HepG2 (cell line): ENCODE data around the gene ANAPC2. TPM values are rescaled to one million over a fixed set of nuclear protein-coding genes. Genes with fewer than 3 reads are reported as not detected.

Experiments used
- ELF3 ChIP-seq: IDR thresholded peaks from 2 replicates; pipeline ENCODE4 v1.6.1; 2016; ENCODE audit warnings: missing genetic modification reagents, missing compliant biosample characterization
- FOXO4 ChIP-seq: sonication (generic); formaldehyde crosslinking; conservative IDR thresholded peaks from 2 replicates; pipeline ENCODE4 v1.8.1; 2023; ENCODE audit warnings: missing genetic modification reagents
- FOXP1 ChIP-seq, 2 experiments: fragments of 450-650 bp in 1 of 2; IDR thresholded peaks; 2 replicates each; pipeline ENCODE4 v1.6.1; 2017 to 2018; ENCODE audit warnings: antibody characterized with exemption in 1 of 2
- GABPB1 ChIP-seq: IDR thresholded peaks from 2 replicates; pipeline ENCODE4 v1.6.1; 2016; ENCODE audit warnings: mild to moderate bottlenecking, missing genetic modification reagents, moderate library complexity, missing compliant biosample characterization
- HIC2 ChIP-seq: sonication (generic); formaldehyde crosslinking; IDR thresholded peaks from 2 replicates; pipeline ENCODE4 v1.9.0; 2022; ENCODE audit warnings: low read depth, missing genetic modification reagents
- IKZF4 ChIP-seq: sonication (generic); formaldehyde crosslinking; IDR thresholded peaks from 2 replicates; pipeline ENCODE4 v1.5.1; 2020; ENCODE audit warnings: borderline replicate concordance, mild to moderate bottlenecking, low read depth, missing genetic modification reagents; ENCODE audit errors: not compliant biosample characterization
- POLR2G ChIP-seq: fragments of 200-400 bp; formaldehyde crosslinking; IDR thresholded peaks from 2 replicates; pipeline ENCODE4 v1.6.1; 2018; ENCODE audit warnings: mild to moderate bottlenecking, low read depth, low read length, moderate library complexity
- PREB ChIP-seq: sonication (generic); formaldehyde crosslinking; IDR thresholded peaks from 2 replicates; pipeline ENCODE4 v1.4.0; 2020; ENCODE audit warnings: missing genetic modification reagents
- REL ChIP-seq: sonication (generic); formaldehyde crosslinking; conservative IDR thresholded peaks from 2 replicates; pipeline ENCODE4 v1.8.0; 2022; ENCODE audit warnings: mild to moderate bottlenecking, missing genetic modification reagents, moderate library complexity
- SALL2 ChIP-seq: sonication (generic); formaldehyde crosslinking; IDR thresholded peaks from 2 replicates; pipeline ENCODE4 v1.8.1; 2023; ENCODE audit warnings: mild to moderate bottlenecking, missing genetic modification reagents, inconsistent platforms
- YY1 ChIP-seq: IDR thresholded peaks from 2 replicates; pipeline ENCODE4 v1.6.1; 2011; ENCODE audit warnings: low read length, low read depth, moderate library complexity, mild to moderate bottlenecking; ENCODE audit not compliant: insufficient read depth, insufficient replicate concordance
- ZBTB39 ChIP-seq: sonication (generic); formaldehyde crosslinking; IDR thresholded peaks from 2 replicates; pipeline ENCODE4 v1.5.0; 2020; ENCODE audit warnings: missing genetic modification reagents
- ZFP90 ChIP-seq: sonication (generic); formaldehyde crosslinking; IDR thresholded peaks from 2 replicates; pipeline ENCODE4 v1.8.0; 2022; ENCODE audit warnings: missing genetic modification reagents, mild to moderate bottlenecking, inconsistent platforms, borderline replicate concordance
- ZFYVE20 ChIP-seq: sonication (generic); formaldehyde crosslinking; IDR thresholded peaks from 2 replicates; pipeline ENCODE4 v1.8.0; 2023; ENCODE audit warnings: low read depth, mild to moderate bottlenecking, moderate library complexity, missing genetic modification reagents, borderline replicate concordance
- ZIK1 ChIP-seq: sonication (generic); formaldehyde crosslinking; IDR thresholded peaks from 2 replicates; pipeline ENCODE4 v1.5.0; 2020; ENCODE audit warnings: mild to moderate bottlenecking, low read depth, missing genetic modification reagents, borderline replicate concordance
- ZNF574 ChIP-seq: sonication (generic); formaldehyde crosslinking; IDR thresholded peaks from 2 replicates; pipeline ENCODE4 v1.4.0; 2020; ENCODE audit warnings: missing genetic modification reagents
- ZNF772 ChIP-seq: sonication (generic); formaldehyde crosslinking; IDR thresholded peaks from 2 replicates; pipeline ENCODE4 v1.5.0; 2020; ENCODE audit warnings: mild to moderate bottlenecking, missing genetic modification reagents
- ZZZ3 ChIP-seq: sonication (generic); formaldehyde crosslinking; IDR thresholded peaks from 2 replicates; pipeline ENCODE4 v1.4.0; 2020; ENCODE audit warnings: missing genetic modification reagents, mild to moderate bottlenecking, borderline replicate concordance
- polyA plus RNA-seq, 8 experiments: library from polyadenylated mRNA; depleted of rRNA in 3 of 8; stranded (reverse) in 7 of 8; unstranded in 1 of 8; fragments of >200 nt; fragmentation: Illumina TruSeq in 4 of 8; extraction: Trizol in 4 of 8; gene quantifications; 2 replicates each; pipeline versions ENCODE4 v1.2.1 to v1.2.3, GENCODE V29; 2011 to 2016; ENCODE audit warnings: low read depth in 4 of 8, missing spikeins in 1 of 8, mixed read lengths in 1 of 8; ENCODE audit not compliant: insufficient read depth in 1 of 8
- total RNA-seq, 5 experiments: library from RNA; depleted of rRNA; stranded (reverse); fragments of >200 nt; fragmentation: Illumina TruSeq; extraction: Trizol; gene quantifications; 2 replicates each; pipeline ENCODE4 v1.2.3, GENCODE V29; 2016; ENCODE audit warnings: low read depth in 1 of 5

ANAPC2 gene
- total and polyA plus RNA-seq, 2 of the 13 experiments (the other 11 are each of a cell fraction or from before 2014, with no cell fraction given), result 12.3 to 15.4 TPM

- no peak for TF ChIP-seq ZFP90 (CRISPR knock-in tag)
- TF ChIP-seq ELF3 (CRISPR knock-in tag), result peak; percentile 21; the same call in 1 of the 2 replicates
- TF ChIP-seq FOXO4 (CRISPR knock-in tag), result 0 out of 2 replicates have a peak, but pooled peaks have one; percentile 92
- peak; percentile 75; the same call in 1 of the 2 replicates for TF ChIP-seq REL
- TF ChIP-seq ZZZ3, result no peak
- TF ChIP-seq HIC2 (CRISPR knock-in tag), result peak; percentile 55
- no peak for TF ChIP-seq FOXP1 (IDR thresholded peaks at IDR 0.05)
- TF ChIP-seq FOXP1 (CRISPR knock-in tag; IDR thresholded peaks at IDR 0.05), result no peak
- TF ChIP-seq ZIK1 (CRISPR knock-in tag), result 0 out of 2 replicates have a peak, but pooled peaks have one; percentile 41
- peak; percentile 8 for TF ChIP-seq ZNF574 (CRISPR knock-in tag)
- TF ChIP-seq GABPB1 (CRISPR knock-in tag), result peak; percentile 42
- no peak for TF ChIP-seq PREB (CRISPR knock-in tag)
- peak; percentile 10; the same call in 1 of the 2 replicates for TF ChIP-seq ZNF772 (CRISPR knock-in tag)
- peak; percentile 13 for TF ChIP-seq YY1
- peak; percentile 47; the same call in 1 of the 2 replicates for TF ChIP-seq POLR2G
- no peak for TF ChIP-seq ZFYVE20 (CRISPR knock-in tag)
- peak; percentile 61 for TF ChIP-seq IKZF4 (CRISPR knock-in tag)
- TF ChIP-seq ZBTB39 (CRISPR knock-in tag), result 0 out of 2 replicates have a peak, but pooled peaks have one; percentile 22
- TF ChIP-seq SALL2 (CRISPR knock-in tag), result peak; percentile 39; the same call in 1 of the 2 replicates
Measured at GRCh38 chr9:137227054-137227852, 38.9 kb upstream of the ANAPC2 start, which contains the start of gene RNF224 (continued).
